GM21723 (cell line): ENCODE results near the gene IRF3.
A peak's percentile ranks its signal among the peaks of the same experiment; 100 is the strongest.

ENCODE experiments used
- ATAC-seq: cut with Tn5 transposase; IDR thresholded peaks from one replicate; pipeline ENCODE4 v1.9.1; 2021; ENCODE audit warnings: mild to moderate bottlenecking, moderate library complexity; ENCODE audit not compliant: unreplicated experiment

IRF3 gene

DNA sequence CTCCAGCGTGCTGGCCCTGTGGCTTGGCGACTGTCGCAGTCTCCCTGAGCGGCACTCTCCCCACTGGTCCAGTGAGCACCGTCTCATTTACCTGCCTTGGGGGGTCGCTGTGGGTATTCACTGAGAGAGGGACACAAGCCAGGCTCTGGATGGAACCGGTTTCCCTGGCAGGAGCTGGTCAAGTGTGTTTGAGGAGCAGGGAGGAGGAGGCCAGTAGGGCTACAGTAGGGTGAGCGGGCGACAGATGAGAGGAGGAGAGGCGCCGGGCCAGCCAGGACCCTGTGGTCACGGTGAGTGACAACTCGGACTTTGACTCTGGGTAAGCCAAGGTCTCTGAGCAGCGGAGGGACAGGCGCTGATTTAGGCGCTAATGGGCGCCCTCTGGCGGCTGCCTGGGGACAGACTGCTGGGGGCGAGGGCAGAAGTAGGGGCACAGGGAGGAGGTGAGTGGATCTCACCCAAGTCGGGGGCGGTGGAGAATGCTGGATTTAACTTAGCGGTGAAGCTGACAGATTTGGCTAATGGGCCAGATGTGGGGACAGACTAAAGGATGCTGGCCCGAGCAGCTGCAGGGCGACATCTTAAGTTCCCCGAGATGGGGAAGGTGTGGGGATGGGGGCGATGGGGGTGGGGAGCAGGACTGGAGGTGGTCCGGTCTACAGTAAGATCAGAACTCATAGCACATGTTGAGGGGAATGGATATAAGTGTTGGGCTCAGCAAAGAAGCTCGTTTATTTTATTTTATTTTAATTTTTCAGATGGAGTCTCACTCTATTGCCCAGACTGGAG is 6.7 kb upstream of the IRF3 start:
- ATAC-seq = no peak

DNA sequence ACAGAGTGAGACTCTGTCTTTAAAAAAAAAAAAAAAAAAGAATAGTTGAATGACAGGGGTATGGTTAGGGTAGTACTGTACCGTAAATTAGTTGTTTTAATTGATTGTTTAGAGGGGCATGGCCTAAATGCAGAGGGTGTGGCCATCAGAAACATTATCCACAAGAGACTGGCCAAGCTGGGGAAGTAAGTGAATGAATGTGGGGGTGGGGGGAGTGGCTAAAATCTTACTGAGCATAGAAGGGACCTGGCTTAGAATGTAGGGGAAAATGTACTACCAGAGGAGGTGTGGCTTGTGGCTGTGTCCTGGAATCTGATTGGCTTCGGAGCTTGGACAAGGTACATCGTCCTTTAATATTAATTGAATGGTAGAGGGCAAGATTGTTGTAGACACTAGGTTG is 3.9 kb upstream of the IRF3 start:
- ATAC-seq = no peak

DNA sequence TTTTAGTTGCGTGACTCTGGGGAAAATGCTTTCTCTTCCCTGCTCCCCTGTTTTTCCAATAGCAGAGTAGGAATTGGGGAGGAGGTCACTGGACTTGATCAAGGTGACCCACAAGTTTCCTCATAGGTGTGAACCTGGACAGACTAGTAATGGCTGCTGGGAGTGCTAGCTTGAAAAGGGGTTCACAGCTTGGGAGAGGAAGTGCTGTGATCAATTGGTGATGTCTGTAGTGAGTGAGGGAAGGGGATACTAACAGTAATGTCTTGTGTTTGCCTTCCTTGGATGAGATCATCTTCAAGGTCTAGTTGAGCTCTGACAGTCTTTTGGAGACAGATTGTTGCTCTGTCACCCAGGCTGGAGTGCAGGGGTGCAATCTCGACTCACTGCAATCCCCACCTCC is 1.8 kb upstream of the IRF3 start:
- ATAC-seq = no peak

DNA sequence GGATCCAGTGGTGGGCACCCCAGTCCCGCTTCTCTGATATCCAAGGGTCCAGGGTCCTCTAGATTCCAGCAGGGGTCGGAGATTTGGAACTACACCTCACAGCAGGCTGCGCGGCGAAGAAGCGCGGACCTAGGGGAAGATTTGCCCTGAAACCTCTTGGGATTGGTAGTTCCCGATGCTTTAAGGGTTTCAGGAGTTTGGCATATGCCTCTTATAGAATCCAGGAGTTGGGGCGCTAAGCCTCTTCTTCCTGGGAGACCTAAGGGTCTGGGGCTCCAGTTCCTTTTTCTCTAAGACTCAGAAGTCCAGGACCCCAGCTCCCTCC is 425 bp upstream of the IRF3 start:
- ATAC-seq = peak; percentile 2

DNA sequence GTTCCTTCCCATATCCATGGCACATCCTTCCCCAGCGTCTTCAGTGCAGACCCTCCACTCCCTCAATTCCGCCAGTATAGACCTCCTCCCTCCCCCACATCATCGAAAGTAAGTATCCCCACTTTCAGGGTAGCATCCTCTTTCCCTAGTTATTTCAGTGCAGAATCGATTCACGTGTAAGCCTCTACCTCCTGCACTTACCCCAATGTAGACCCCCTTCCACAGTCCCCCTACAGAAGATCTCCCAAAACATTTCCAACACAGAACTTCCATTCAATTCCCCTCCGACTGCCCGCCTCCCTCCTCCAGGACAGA is 664 bp downstream of the IRF3 start:
- ATAC-seq = no peak

DNA sequence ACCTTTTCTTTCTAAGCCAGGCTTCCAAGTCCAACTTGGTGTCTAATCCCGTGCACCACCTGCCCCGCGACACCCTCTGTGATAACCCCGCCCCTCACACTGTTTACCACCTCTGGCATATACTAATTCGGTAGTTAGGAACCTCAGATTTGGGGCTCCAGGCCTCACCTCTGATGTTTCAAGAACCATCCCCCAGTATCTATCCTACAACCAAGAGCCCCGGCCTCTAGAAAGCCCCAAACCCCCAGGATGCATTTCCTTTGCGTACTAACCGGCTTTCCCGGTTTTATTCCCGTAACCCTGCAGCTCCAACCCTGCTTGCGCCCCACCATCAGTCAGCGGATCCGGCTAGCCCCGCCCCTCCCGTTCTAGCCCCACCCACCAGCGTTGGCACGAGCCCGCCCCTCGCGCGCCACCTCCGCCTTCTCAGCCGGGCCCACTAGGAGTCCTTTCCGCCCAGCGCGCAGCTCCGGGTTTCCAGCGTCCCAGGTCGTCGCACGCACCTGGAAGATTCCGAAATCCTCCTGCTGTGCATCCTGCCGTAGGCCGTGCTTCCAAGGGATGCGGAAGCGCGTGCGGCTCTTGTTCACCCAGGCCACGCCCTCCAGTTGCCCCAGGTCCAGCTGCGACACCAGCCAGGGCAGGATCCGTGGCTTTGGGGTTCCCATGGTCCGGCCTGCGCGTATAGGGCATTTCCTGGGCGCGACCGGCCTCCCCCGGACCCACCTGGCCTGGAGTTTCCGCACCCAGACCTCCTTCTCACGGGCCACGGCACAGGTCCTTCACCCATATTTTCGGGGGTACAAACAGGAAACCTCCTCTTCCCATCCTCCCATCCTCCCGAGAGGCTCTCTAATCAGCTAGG is 1.3 kb downstream of the IRF3 start:
- peak; percentile 38 for ATAC-seq

DNA sequence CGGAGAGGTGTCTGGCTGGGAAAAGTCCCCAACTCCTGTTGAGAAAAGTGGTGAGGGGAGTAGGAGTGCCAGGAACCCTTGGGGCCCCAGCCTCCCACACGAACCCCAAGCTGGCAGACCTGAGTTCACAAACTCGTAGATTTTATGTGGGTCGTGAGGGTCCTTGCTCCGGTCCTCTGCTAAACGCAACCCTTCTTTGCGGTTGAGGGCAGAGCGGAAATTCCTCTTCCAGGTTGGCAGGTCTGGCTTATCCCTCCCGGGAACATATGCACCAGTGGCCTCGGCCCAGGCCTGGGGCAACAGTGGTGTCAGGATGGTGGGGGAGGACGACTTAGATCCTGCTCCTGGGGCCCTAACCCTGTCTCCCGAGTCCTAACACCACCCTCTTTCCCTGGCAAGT is 2.4 kb downstream of the IRF3 start:
- no peak for ATAC-seq

DNA sequence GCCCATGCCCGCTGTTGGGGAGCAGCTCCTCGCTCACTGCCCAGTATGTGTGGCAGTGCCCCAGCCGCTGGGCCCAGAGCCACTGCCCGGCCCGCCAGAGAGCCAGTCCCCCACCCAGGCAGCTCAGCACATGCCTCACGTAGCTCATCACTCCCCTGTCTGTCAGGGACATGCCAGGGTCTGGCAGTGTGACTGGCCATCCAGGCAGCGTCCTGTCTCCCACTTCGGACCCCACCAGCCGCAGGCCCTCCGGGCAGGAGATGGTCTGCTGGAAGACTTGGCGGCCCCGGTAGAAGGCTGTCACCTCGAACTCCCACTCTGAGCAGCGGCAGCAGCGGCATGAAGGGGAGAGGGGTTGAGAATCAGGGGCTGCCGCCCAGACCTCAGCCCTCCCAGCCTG is 3.6 kb downstream of the IRF3 start:
- ATAC-seq = no peak

DNA sequence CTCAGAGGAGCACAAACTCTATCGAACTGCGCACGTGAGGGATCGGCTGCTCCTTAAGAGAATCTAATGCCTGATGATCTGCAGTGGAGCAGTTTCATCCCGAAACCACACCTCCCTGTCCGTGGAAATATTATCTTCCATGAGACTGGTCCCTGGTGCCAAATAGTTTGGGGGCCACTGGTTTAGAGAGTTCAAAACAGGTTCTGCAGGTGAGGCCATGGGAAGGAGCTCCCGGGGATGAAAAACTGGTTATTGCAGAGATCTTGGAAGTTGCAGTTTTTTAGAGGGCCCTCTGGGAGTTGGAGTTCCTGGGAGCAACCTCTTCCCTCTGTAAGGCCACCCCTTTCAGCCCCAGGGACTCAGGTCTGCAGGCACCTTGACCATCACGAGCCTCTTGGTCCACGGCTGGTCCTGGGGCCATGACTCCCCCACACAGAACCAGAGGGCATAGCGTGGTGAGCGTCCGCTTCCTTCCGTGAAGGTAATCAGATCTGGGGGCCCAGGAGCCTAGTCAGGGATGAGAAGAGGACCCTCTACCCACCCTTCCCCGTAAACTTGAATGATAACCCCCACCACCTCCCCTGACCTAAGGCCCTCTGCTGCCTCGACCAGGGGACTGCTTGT is 5.2 kb downstream of the IRF3 start:
- ATAC-seq = no peak

DNA sequence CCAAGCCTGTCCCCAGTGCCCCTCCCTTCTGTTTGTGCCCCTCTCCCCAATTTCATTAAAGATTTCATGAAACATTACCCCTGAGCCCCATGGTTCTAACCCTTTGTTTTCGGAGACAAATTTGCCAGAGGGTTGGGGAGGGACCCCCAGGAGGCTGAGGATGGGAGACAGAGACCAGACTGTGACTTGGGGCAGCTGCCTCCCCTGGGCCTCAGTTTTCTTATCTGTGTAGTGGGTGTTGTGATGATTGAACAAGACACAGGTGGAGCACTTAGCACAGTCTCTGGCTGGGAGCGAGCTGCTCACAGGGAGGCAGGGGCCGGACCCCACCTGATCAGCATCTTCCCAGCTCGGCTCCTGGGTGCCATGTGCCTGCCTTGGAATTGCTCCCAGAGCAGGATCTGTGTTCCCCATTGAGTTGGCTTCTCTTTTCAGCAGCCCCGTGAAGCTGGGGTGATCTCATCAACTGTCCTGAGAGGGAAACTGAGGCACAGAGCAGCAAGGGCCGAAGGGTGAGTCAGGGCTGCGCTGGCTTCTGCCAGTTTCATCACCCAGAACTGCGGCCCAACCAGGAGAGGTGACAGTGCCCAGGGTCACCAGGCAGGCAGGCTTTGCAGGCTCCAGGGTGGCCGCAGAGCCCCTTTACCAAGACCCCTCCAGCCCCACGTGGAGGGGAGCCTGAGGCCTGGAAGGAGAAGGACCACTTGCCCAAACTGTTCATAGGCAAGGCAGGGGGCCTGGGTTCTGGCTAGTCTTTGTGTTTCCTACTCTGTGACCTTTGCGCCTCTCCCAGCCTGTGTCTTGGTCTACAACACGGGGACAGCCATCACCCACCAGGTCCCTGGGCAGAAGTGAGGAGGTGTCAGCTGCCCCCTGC is 6.9 kb downstream of the IRF3 start:
- no peak for ATAC-seq

DNA sequence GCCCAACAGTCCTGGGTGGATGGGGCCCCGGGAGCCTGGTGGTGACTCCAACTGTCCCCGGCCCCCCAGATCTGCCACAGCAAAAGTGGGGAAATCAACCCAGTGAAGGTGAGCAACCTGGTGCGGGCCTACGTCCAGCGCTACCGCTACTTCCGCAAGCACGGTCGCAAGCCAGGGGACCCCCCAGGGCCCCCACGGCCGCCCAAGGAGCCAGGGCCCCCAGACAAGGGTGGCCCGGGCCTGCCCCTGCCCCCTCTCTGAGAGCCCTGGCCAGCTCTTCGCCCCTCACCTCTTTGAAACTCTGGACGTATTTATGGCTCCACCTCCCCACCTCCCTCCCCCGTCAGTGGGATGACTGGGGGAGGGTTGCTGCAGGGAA is 7.5 kb downstream of the IRF3 start:
- ATAC-seq = no peak

DNA sequence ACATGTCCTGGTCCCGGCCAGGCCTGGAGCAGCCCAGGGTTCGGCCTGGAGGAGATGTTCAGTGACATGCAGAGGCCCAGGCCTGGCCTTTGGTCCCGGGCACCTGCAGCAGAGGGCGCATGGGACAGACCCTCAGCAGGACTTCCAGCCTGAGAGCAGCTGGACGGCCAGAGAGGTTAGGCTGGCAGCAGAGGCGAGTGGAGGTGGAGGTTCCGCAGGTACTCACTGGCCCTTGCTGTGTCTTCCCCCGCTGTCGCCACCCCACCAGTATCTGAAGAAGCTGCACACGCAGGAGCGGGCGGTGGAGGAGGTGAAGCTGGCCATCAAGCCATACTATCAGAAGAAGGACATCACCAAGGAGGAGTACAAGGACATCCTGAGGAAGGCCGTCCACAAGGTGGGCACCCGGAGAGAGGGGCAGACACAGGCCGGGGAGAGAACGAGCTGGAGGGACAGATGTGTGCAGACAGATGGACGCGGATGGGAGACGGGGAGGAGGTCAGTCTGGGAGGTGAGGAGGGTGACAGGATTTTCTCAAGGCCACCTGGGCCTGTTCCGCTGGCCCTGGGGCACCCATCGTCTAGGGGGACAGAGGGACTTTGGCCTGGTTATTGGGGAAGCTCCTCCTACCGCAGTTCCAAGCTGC is 8.0 kb downstream of the IRF3 start:
- no peak for ATAC-seq

DNA sequence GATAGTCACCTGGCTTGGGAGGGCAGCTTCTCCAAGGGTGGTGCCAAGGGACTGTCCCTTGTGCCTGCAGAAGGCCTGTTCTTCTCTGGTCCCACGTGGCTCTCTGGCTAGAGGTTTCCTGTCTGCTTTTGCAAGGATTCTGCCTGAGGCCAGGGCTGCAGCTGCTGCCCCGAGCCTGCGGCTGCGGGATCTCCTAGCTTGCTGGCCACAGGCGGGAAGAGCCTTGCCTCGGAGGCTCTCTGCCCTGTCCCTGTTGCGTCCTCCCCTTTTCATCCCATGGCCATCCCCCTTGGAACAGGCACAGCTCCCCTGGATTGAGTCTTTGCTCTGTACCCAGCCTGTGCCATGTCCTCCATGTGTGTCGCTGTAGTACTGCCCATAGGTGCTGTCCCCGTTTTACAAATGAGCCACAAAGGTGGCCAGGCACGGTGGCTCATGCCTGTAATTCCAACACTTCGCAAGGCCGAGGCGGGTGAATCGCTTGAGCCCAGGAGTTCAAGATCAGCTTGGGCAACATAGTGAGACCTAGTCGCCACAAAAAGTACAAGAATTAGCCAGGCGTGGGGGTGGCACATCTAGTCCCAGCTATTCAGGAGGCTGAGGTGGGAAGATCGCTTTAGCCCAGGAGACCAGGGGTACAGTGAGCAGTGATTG is 9.1 kb downstream of the IRF3 start:
- ATAC-seq = no peak

DNA sequence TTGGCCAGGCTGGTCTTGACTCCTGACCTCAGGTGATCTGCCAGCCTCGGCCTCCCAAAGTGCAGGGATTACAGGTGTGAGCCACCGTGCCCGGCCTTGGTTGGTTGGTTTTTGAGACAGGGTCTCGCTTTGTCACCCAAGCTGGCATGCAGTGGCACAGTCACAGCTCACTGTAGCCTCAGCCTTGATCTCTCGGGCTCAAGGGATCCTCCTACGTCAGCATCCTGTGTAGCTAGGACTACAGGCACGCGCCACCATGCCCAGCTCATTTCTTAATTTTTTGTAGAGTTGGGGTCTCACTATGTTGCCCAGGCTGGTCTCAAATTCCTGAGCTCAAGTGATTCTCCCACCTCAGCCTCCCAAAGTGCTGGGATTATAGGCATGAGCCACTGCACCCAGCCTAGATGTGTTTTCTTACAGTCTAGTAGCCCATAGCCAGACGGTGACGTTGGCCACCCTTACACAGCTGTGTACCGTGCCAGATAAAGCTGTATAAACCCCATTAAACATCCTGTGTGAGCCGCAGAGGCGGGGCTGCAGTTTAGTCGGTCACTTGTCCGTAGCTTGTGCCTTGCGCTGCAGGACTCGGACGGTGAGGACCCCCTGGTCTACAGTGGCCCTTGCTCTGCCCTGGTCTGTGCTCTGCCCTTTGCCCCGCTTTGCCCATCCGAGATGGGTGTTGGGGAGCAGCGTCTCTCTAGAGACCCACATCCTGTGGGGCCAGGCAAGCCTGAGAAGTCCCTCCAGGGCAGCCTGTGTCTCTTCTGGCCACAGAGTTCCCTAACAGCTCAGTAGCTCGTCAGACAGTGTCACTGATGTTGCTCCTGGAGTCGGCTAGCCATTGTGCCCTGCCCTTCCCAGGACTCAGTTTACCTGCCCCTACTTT is 9.8 kb downstream of the IRF3 start:
- no peak for ATAC-seq

DNA sequence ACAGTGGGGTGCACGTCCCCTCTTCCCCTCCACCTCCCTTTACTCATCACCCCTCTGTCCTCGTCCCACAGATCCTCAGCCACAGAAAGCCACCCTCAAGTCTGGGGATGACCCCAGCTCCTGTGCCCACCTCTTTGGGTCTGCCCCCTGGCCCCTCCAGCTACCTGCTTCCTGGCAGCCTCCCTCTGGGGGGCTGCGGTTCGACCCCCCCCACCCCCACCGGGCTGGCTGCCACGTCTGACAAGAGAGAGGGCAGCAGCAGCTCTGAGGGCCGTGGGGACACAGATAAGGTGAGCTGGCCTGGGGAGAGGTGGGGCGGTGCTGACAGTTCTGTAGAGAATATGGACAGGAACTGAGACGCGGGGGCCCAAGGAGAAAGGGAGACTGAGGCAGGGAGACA is 11.1 kb downstream of the IRF3 start:
- ATAC-seq = no peak

DNA sequence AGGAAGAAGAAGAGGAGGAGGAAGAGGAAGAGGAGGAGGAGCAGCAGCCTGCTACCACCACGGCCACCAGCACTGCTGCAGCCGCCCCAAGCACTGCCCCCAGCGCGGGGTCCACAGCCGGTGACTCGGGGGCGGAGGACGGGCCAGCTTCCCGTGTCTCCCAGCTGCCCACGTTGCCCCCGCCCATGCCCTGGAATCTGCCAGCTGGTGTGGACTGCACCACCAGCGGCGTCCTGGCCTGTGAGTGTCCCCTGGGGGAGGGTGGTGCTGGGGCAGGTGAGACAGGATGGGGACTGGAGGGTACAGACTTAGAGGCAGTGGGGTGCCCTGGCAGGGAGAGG is 12.2 kb downstream of the IRF3 start:
- no peak for ATAC-seq

DNA sequence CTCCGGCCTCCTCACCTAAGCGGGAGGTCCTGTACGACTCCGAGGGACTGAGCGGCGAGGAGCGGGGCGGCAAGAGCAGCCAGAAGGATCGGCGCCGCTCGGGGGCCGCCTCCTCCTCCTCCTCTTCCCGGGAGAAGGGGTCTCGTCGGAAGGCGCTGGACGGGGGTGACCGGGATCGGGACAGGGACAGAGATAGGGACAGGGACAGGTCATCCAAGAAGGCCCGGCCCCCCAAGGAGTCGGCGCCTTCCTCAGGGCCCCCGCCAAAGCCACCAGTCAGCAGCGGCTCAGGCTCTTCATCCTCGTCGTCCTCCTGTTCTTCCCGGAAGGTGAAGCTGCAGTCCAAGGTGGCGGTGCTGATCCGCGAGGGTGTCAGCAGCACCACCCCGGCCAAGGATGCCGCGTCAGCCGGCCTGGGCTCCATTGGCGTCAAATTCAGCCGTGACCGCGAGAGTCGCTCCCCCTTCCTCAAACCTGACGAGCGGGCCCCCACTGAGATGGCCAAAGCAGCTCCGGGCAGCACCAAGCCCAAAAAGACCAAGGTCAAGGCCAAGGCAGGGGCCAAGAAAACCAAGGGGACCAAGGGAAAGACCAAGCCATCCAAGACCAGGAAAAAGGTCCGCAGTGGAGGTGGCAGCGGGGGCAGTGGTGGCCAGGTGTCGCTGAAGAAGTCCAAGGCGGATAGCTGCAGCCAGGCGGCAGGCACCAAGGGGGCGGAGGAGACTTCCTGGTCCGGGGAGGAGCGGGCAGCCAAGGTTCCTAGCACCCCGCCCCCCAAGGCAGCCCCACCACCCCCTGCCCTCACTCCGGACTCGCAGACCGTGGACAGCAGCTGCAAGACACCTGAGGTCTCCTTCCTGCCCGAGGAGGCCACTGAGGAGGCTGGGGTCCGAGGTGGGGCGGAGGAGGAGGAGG is 12.8 kb downstream of the IRF3 start:
- ATAC-seq = no peak

DNA sequence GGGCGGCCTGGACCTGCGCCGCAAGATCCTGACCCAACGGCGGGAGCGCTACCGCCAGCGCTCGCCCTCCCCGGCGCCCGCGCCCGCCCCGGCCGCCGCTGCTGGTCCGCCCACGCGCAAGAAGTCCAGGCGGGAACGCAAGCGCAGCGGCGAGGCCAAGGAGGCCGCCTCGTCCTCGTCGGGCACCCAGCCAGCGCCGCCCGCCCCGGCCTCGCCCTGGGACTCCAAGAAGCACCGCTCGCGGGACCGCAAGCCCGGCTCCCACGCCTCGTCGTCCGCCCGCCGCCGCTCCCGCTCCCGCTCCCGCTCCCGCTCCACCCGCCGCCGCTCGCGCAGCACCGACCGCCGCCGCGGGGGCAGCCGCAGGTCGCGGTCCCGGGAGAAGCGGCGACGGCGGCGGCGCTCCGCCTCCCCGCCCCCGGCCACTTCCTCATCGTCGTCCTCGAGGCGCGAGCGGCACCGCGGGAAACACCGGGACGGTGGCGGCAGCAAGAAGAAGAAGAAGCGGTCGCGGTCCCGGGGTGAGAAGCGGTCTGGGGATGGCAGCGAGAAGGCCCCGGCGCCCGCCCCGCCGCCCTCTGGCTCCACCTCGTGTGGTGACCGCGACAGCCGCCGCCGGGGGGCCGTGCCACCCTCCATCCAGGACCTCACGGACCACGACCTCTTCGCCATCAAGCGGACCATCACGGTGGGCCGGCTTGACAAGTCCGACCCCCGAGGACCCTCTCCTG is 13.7 kb downstream of the IRF3 start:
- no peak for ATAC-seq
